ENCODE measurements around the gene GRIA1.

DNA sequence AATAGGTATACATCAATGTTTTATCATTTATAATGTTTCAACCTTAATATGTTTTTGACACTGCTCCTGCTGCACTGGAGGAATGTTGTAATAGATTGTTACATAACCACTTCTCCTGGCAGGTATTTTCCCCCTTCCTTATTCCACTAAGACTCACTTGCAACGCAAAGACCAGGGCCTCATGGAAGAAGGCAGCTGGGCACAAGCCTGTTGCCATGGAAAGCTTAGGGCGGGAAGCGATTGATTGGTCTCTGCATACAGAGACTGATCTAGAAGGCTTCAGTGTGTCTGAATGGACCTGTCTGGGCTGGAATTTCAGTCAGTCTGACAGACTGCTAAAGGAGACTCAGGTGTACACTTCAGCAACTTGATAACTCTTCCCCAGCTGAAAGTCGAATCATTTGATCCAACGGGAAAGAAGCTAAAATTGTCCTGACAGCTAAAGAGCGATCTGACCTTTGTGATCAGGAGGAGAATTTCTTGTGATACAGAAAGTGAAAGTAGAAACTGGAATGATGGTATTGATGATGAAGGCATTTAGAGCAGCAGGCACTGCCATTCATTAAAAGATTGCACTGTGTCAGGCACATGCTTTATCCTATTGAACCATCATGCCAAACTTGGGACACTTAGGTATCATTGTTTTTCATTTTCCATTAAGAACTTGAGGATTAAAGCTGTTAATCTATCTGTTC is 65.1 kb downstream of the GRIA1 start:
- TF ChIP-seq, protein P1, sequence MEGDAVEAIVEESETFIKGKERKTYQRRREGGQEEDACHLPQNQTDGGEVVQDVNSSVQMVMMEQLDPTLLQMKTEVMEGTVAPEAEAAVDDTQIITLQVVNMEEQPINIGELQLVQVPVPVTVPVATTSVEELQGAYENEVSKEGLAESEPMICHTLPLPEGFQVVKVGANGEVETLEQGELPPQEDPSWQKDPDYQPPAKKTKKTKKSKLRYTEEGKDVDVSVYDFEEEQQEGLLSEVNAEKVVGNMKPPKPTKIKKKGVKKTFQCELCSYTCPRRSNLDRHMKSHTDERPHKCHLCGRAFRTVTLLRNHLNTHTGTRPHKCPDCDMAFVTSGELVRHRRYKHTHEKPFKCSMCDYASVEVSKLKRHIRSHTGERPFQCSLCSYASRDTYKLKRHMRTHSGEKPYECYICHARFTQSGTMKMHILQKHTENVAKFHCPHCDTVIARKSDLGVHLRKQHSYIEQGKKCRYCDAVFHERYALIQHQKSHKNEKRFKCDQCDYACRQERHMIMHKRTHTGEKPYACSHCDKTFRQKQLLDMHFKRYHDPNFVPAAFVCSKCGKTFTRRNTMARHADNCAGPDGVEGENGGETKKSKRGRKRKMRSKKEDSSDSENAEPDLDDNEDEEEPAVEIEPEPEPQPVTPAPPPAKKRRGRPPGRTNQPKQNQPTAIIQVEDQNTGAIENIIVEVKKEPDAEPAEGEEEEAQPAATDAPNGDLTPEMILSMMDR (IDR thresholded peaks at IDR 0.05) = no peak
- TF ChIP-seq POLR2A (IDR thresholded peaks at IDR 0.05) (no peak), POLR2AphosphoS5 (IDR thresholded peaks at IDR 0.05) (no peak)

Data from breast epithelium (tissue), 3 donors.